HG03571 (cell line): ENCODE data around the gene SLC38A3.
A peak's percentile ranks its signal among the peaks of the same experiment; 100 is the strongest.
"Not testable (repeated sequence)": the region's sequence is repeated elsewhere in the genome, so short reads cannot be mapped to it uniquely, and the experiment has no call there.

Source experiments
- ATAC-seq: cut with Tn5 transposase; IDR thresholded peaks from one replicate; pipeline ENCODE4 v1.9.1; 2021; ENCODE audit not compliant: unreplicated experiment

The SLC38A3 gene

DNA sequence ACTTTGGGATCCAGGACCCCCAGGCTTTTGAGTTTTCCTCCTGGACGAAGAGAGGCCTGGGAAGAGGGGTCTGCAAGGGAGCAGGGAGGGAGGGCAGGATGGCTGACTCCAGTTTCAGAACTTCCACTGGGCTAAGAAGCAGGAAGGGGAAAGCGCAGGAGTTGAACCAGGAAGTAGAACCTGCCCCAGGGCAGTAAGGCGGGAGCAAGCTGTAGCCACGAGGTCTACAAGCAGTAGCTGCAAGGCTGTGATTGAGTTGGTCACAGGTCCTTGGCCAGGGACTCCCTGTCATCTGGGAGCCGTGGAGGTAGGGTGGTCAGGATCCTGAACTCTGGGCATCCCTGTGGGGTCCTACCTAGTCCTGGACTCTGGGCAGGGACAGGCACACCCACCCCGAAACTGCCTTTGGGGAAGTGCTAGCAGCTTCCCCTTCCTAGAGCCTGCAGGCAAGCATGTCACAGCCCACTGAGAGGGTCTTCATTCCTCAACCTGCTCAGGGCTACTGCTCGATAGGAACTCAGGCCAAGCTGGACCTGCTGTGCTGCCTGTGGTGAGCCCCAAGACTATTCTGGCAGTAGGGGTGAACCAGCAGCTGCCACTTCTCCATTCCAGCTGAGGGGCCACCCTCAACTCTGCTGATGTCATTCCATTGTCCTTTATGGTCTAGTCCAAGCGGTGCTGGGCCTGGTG, 25.2 kb downstream of the SLC38A3 start:
- ATAC-seq, result no peak

DNA sequence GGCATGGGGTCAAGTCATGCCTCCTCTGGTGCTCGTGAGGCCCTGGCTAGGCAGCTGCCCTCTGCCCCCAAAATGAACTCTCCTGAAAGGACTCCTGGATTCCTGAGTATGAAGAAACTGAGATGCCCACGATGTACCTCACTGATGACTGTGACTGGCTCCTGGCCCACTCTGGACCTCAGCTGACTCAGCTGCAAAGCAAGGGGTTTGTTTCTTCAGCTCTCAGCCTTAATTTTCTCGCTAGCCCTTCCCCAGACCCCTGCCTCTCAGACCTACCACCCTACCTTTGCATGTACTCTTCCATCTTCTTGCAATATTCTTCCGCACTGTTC, 25.7 kb downstream of the SLC38A3 start:
- no peak for ATAC-seq

DNA sequence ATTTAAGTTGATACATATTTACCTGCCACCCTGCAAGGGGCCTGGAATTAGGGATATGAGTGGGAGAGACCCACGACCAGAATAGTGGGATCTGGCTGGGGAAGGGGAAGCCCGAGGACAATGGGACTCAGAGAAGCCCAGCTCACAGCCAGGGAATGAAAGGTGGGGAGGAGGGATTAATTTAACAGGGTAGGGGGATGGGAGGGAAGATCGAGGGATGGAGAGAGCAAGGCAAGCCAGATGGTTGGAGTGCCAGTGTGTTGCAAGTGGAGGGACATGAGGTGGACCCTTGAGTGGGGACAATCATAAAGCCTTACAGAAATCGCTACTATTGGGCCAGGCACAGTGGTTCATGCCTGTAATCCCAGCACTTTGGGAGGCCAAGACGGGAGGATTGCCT, 26.5 kb downstream of the SLC38A3 start:
- no peak for ATAC-seq

DNA sequence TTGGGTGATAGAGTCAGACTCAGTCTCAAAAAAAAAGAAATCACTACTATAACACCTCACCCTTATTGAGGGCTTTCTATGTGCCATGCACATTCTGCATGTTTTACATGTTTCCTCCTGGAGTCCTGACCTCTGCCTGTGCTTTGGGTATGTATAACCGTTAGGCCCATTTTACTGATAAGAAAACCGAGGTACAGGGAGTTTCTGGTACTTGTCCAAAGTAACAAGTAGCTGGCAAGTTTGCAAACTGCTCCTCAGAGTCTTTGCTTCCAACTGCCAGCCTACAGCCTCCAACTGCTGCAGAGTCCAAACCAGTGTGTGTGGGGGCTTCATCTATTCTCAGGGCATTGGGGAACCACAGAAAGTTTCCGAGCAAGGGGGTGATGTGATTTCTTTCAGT, 27.2 kb downstream of the SLC38A3 start:
- ATAC-seq, result no peak

DNA sequence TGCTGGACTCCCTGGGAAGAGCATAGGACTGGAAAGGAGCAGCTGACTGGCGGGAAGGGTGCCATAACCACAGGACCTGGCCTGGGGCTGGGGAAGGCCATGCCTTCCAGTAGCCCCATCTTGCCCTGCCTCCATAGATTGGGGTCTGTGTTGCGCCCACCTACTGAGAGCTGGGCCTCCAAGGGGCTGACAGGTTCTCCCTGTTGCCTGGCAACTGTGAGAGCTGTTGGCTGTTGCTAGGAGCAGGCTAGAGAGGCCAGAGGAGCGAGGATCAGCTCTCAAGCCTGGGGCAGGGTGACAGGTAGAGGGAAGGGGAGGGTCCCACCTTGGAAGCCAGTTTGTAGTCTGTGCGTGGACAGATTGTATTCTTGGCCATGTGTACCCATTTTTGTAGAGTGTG, 28.1 kb downstream of the SLC38A3 start:
- no peak for ATAC-seq

DNA sequence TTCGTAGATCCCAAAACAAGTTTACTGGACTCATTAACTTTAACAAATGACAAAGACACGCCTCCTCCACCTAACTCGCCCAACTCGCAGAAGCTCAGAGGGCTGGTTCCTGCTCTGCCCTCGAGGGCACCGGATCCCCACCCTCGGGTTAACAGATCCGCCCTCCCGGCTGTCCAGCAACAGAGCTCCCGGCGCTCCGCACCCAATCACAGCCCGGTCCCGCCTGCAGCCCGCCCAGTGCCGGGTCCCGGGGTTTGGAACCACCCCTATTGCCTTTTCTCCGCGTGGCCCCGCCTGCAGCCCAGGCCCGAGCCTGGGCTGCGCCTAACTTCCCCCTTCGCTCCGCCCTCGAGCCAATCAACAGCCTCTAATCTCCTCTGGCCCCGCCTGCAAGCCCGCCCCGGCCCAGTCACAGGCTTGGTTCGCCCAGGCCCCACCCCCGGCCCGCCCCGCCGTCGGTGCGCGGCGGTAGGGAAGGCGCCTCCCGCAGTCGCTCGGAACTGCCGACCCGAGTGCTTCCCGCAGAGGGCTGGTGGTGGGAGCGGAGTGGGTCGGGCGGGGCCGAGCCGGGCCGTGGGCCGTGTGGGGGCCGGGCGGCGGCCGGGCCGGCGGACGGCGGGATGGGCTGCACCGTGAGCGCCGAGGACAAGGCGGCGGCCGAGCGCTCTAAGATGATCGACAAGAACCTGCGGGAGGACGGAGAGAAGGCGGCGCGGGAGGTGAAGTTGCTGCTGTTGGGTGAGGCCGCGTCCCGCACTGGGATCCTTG, 30.8 kb downstream of the SLC38A3 start, which contains the start of gene GNAI2:
Gene GNAI2, plus strand, starts transcription at position 489 of the 768 bp plus-strand sequence. Its CDS starts 132 bp downstream, at position 621.
- peak; percentile 89 for ATAC-seq

DNA sequence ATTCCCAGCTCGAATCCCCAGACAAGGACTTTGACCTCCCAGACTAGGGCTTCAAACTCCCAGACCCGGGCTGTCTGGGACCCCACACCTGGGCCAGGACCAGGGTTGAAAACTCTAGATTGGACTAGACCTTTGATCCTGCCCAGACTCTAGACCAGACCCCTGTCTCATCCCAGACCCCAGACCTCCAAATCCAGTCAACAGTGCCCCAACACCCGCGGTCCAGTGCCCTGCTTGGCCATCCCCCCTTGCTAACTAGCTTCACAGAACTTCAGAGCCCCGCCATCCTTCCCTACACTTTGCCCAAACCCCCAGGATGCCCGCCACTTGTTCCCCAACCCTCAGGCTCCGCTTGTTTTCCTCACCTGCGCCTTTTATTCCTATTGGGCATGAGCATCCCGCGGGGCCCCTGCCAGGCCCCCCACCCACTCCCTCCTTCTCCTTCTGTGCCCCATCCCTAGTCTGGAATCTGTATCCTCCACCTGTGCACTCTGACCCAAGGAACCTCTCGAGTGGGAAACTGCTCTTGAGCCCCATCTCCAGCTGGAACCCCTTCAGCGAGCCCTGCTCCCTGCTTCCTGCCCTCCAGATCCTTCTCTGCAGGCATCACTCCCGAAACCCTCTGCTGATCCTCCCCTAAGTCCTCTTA, 31.5 kb downstream of the SLC38A3 start:
- no peak for ATAC-seq

DNA sequence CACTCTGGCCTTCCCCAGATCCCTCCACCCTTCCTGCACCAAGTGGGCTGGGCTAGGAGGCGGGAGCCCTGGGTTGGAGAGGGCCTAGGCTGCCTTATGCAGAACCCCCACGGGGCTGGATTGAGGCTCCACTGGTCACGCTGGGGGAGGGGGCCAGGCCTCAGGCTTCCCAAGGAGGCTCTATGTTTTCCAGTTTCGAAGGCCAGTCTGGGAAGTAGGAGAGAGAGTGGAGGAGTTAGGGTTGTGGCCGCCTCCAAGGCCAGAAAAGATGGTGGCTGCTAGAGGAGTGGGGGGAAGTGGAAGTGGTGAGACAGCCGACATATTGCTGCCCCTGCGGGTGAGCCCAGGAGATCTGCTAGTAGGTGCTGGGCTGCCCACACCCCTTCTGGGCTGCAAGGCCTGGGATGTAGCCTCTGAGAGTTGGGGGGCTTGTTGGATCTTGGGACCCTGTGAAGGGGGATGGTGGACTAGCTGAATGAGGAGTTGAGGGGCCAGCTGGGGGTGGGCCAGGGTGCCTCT, 32.1 kb downstream of the SLC38A3 start:
- ATAC-seq, result no peak

DNA sequence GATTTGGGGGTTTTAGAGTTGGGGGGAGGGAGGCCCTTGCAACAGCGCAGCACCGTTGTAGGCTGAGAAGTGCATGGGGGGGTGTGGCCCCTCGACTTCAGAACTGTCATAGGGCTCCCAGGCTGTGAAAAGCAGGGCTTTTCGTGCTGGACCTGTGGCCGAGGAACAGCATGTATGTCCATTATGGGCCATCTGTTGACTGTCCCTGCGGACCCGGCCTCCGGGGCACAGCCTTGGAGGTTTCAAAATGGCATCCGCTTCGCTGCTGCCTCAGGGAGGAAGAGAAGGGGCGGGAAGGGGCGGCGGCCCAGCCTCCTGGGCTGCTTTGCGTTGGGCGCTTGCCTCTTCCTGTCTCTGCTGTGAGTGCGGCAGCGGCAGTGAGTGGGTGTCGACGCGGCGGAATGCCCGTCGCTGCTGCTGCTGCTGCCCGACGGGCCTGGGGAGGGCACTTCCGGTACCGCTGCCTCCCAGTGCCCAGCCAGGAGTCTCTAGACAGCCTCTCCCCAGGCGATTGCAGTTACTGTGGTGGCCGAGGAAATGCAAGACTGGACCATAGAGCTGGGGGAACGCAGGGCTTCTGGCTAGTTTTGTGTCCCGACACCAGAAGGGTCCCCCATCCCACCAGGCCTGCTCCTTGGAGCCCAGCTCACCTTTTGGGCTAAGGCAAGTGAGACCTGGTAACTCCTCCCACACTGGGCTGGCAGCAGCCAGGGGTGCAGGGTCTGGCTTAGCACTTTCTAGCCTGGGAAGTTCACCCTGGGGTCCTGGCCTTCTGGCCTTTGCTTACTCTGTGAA, 32.9 kb downstream of the SLC38A3 start:
- peak; percentile 36 for ATAC-seq

DNA sequence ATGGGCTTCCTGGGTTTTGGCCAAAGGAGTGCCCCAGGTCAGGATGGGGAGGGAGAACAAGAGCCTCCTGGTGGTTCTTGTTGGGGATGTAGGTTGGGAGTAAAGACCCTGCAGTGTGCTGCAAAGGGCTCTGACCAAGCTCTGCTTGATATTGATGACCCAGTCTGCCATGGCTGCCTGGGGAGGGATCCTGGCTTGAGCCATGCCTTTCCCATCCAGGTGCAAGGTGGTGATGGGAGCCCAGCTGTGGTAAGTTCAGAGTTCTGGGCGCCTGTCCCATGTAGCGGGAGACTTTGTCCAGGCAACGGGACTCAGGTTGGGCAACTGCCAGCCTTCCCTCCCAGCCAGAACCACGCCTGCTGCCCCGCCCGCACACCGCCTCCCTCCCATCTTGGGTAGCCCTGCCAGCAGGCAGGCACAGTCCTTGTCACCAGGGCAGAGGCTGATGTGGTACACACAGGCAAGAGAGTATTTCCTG, 33.5 kb downstream of the SLC38A3 start:
- no peak for ATAC-seq

DNA sequence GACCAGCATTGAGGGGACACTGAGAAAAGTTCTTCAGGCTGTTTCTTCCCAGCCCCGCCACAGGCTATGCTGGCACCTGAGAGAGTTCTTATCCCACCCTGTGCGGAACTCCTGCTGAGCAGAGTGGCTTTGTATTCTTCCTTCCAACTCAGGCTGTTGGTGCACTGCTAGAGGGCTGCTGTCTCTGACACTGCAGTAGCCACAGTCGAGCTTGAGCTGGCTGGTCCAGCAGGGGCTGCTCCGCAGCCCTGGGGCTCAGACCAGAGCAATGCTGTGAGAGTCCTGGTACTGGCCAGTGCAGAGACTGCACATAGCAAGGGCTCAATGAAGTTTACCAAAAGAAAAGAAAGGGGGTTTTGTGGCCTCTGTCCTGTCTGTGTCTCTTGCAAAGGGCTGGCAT, 34.6 kb downstream of the SLC38A3 start:
- no peak for ATAC-seq

DNA sequence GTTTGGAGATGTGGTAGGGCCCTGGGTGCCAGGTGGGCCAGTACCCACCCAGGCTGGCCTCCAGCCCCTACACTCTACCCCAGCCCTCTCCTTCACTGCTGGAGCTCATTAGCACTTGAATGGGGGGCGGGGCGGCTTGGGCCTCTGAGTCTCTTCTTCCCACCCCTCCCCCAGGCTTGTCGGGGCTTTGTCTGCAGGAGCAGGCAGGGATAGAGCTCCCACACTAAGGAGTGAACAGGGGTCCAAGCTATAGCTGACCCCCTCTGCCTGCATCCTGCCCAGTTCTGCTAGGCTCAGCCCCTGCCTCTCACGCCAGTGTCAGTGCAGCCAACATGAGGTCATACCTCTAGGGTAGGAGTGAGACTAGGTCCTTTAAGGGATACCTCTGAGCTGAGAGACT, 36.1 kb downstream of the SLC38A3 start:
- ATAC-seq, result no peak

DNA sequence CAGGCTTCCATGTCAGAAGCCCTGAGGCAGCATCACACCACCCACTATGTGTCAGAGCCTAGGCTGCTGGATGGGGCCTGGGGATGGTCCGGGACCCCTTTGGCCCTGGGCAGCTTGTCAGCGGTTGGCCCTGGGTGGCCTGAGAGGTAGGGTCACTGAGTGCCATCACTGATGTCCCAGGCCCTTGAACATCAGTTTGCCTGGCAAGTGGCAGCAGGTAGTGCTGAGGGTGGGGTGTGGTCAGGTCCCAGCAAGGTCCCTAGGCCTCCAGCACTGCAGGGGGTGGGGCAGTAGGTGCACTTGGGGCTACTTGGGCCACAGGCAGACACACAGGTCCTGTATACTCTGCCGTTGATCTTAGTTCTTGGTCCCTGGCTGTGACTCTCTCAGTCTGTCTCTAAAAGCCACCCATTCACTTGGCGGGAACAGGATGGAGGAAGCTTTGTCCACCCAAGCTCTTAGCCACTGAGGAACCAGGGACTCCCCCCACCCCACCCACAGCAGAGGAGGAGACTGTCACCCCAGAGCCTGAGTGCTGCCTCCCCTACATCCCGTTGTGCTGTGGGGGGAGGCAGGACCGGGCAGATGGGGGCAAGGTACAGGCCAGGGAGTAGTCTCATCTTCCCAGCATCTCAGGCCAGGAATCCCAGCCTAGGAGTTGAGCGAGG, 36.8 kb downstream of the SLC38A3 start:
- ATAC-seq, result no peak

DNA sequence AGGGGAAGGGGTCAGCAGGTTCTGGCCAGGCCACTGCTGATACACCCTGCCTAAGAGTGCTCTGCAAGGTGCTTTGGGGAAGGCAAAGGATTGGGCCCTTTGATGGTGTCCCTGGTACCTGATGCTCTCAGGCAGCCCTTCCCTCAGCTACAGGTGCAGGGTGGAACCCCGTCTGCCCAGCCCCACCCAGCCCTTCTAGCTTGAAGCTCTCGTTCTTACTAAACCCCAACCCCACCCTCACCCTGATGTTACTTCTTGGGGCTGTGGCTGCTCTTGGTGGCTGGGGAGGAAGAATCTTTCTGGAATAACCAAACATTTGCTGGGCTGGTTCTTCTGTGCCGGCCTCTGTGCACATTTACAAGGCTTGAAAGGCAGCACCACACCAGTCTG, 37.3 kb downstream of the SLC38A3 start:
- ATAC-seq, result no peak

DNA sequence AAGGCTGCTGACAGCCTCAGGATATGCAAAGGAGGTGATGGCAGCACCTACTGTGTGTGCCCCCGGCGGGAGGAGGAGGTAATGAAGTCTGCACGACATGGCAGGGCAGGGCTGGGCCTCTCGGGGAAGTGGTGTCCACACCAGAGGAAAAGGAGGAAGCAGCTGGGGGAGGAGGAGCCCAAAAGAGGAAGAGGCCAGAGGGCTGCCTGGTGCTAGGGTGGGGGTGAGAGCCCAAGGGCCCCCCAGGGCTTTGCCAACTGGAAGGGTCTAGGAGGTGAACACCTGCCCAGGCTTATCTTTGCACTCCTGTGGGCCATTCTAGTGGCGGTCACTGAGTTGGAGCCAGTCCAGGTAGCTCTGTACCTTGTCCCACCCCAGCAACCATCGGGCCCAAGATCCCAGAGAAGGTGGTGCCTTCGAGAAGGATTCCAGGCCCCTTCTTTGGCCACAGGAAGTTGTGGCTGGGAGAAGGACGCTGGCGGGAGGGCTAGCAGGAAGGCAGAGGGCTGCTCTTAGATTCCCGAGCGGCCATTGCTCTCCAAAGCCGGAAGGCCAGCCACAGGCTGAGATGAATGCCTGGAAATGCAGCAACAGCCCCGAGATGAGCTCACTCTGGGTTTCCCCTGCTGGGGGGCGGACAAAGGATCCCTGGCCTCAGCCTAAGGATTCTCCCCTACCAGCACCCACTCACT, 37.9 kb downstream of the SLC38A3 start:
- ATAC-seq, result no peak

DNA sequence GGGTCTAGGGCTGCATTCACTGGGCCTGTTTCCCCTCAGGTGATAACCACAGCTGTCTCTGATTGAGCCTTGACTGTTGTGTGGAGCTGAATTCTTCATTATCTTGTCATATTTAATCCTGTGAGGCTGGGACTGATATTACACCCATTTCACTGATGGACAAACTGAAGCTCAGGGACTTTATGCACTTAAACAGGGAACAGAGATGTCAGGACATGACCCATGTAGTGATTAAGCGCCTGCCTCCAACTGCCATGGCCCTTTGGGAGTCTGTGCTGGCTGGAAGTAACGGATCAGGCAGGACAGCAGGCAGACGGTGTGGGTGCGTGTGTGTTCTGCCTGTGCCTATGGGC, 38.4 kb downstream of the SLC38A3 start:
- ATAC-seq, result no peak

DNA sequence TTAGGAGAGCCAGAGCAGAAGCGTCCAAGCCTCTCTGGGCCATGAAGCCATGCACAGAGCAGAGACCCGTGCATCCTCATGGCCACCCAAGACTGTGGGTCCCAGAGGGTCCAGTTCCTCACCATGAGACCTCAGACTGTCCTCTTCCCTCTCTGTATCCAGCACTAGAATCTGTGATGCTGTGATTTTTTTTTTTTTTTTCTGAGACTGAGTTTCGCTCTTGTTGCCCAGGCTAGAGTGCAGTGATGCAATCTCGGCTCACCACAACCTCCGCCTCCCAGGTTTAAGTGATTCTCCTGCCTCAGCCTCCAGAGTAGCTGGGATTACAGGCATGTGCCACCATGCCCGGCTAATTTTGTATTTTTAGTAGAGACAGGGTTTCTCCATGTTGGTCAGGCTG, 39.7 kb downstream of the SLC38A3 start:
- not testable (repeated sequence) for ATAC-seq

DNA sequence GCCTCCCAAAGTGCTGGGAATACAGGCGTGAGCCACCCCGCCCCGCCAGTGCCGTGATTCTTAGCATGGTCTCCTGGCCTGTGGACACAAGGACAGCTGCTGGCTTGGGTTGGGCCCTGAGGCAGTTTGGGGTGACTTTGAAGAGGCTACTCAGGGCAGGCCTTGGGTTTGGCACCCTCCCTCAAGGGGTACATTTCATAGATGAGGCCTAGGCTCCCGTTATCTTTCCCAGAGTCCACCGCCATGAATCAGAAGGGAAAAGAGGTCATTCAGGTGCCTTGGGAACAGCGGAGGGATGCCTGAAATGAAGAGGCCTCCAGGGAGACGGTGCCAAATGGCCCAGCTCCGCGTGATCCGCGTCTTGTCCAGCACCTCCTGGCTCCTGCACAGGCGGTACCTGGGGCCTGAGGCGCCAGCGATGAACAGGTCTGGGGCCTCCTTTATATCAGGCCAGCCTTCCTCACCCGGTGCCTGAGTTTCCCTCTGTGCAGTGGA, 40.2 kb downstream of the SLC38A3 start:
- no peak for ATAC-seq

DNA sequence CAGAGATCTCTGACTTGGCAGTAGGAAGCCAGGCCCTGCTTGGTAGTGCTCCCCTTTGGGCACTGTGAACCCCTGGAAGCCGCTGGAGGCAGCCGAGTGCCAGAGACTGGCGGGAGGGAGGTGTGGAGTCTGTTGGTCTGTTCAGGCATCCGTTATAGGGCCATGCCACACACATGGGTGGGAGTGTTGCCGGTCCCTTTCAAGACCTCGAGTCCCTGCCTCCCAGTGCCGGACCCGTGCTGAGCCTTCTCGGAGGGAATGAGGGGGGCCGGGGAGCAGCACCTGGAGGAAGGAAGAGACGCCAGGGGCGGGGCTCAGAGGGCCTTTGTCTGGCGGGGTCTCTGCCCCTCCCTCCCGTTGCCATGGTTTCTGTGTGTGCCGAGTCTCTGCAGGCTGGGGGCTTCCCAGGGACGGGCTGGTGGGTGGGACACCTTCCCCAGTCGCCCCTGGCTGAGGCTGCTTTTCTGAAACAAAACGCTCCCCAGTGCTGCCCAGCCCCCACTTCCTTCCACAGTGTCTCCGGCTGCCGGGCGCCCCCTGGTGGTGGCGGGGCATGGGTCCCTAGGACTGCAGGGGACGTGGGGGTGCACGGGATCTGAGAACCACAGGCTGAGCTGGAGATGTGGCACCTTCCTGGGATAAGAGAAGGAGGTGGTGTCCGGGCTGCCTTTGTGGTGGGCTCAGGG, 40.9 kb downstream of the SLC38A3 start:
- ATAC-seq, result peak; percentile 50
